Measurements from ENCODE around the gene UBA52.

DNA sequence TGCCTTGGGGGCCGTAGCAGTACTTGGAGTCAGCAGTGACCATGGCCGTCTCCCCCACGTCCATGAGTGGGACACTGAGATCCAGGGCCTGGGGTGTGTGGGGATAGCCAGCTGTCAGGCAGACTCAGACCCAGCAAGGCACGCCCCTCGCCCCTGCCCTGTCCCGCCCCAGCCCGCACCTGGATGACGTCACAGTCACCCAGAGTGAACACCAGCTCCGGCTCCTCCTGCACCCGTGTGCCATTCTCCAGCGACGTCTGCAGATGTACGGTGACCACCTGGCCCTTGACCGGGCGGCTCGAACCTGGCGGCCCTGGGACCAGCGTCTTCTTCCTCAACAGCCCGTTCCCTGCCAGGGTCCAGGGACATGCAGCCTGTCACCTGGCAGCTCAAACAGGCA is 32.3 kb upstream of the UBA52 start:
- TF ChIP-seq GABPA (IDR thresholded peaks at IDR 0.05; ENCODE audit: borderline replicate concordance, insufficient read depth, low read length) (no peak), POLR2A (IDR thresholded peaks at IDR 0.05; ENCODE audit: control extremely low read depth in 1 of 2, low read depth in 2 of 2, low read length in 2 of 2) (no peak), SP4 (IDR thresholded peaks at IDR 0.05; ENCODE audit: low read length) (no peak), EZH2 (IDR thresholded peaks at IDR 0.05; ENCODE audit: low read depth, low read length, severe bottlenecking) (no peak), SRF (IDR thresholded peaks at IDR 0.05; ENCODE audit: low read depth, low read length) (no peak), TCF12 (IDR thresholded peaks at IDR 0.05; ENCODE audit: low read depth, low read length) (no peak)
- TF ChIP-seq, protein P1, sequence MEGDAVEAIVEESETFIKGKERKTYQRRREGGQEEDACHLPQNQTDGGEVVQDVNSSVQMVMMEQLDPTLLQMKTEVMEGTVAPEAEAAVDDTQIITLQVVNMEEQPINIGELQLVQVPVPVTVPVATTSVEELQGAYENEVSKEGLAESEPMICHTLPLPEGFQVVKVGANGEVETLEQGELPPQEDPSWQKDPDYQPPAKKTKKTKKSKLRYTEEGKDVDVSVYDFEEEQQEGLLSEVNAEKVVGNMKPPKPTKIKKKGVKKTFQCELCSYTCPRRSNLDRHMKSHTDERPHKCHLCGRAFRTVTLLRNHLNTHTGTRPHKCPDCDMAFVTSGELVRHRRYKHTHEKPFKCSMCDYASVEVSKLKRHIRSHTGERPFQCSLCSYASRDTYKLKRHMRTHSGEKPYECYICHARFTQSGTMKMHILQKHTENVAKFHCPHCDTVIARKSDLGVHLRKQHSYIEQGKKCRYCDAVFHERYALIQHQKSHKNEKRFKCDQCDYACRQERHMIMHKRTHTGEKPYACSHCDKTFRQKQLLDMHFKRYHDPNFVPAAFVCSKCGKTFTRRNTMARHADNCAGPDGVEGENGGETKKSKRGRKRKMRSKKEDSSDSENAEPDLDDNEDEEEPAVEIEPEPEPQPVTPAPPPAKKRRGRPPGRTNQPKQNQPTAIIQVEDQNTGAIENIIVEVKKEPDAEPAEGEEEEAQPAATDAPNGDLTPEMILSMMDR (IDR thresholded peaks at IDR 0.05; ENCODE audit: control extremely low read depth in 1 of 3, insufficient read depth in 1 of 3, low read depth in 1 of 3, low read length in 3 of 3): no peak
